A673 (cell line): ENCODE results near the gene POMGNT1. TPM values are rescaled to one million over a fixed set of nuclear protein-coding genes. Genes with fewer than 3 reads are reported as not detected.
A peak's percentile ranks its signal among the peaks of the same experiment; 100 is the strongest.

Source experiments
- BruUV-seq: library from RNA; stranded (reverse); fragments of 400-500 nt; replicated peaks from 2 replicates; lab custom pipeline; 2021; lab: Mats Ljungman, UMichigan
- CTCF ChIA-PET: fragments of 300-600 bp; sonication (Branson Sonifier 250); formaldehyde crosslinking; loops from one replicate; lab custom pipeline; 2022; ENCODE audit warnings: antibody characterized with exemption; lab: Charles Lee
- POLR2A ChIA-PET: fragments of 300-600 bp; sonication (Branson Sonifier 250); formaldehyde crosslinking; loops from one replicate; lab custom pipeline; 2022; ENCODE audit warnings: antibody characterized with exemption; ENCODE audit not compliant: low non-redundant PET; lab: Charles Lee
- DNase-seq: peaks from one replicate; pipeline ENCODE4 v3.0.0-alpha.2; 2015; ENCODE audit warnings: low spot score
- H3K27ac ChIP-seq: fragments of 200-600 bp; sonication (generic); 2 replicates; pipeline ENCODE4 v1.5.1; 2016; ENCODE audit warnings: mixed run types, low read depth, mild to moderate bottlenecking, mixed read lengths, antibody characterized with exemption, low read length; ENCODE audit not compliant: poor library complexity, severe bottlenecking
- H3K27me3 ChIP-seq: fragments of 200-600 bp; sonication (generic); replicated peaks from 2 replicates; pipeline ENCODE4 v1.6.1; 2017; ENCODE audit warnings: mixed run types, low read depth, mild to moderate bottlenecking, mixed read lengths, antibody characterized with exemption, low read length; ENCODE audit not compliant: insufficient read depth, poor library complexity
- H3K36me3 ChIP-seq: fragments of 200-600 bp; sonication (generic); 2 replicates; pipeline ENCODE4 v1.6.1; 2016; ENCODE audit warnings: mixed run types, mild to moderate bottlenecking, mixed read lengths, antibody characterized with exemption, low read length; ENCODE audit not compliant: insufficient read depth, poor library complexity, severe bottlenecking
- H3K4me1 ChIP-seq: fragments of 200-600 bp; sonication (generic); 2 replicates; pipeline ENCODE4 v1.6.1; 2017; ENCODE audit warnings: mixed run types, mild to moderate bottlenecking, mixed read lengths, antibody characterized with exemption, low read length; ENCODE audit not compliant: insufficient read depth, poor library complexity, severe bottlenecking
- H3K4me3 ChIP-seq: fragments of 200-600 bp; sonication (generic); 2 replicates; pipeline ENCODE4 v1.5.1; 2016; ENCODE audit warnings: low read depth, mixed run types, mild to moderate bottlenecking, mixed read lengths, low read length; ENCODE audit not compliant: poor library complexity, severe bottlenecking
- H3K9me3 ChIP-seq: fragments of 200-600 bp; sonication (generic); 2 replicates; pipeline ENCODE4 v1.6.1; 2016; ENCODE audit warnings: mixed run types, low read depth, mild to moderate bottlenecking, mixed read lengths, antibody characterized with exemption, low read length; ENCODE audit not compliant: poor library complexity, severe bottlenecking
- EZH2 ChIP-seq: fragments of 200-600 bp; sonication (generic); IDR thresholded peaks from 2 replicates; pipeline ENCODE4 v1.6.1; 2017; ENCODE audit warnings: borderline replicate concordance, low read depth, mild to moderate bottlenecking, mixed read lengths, antibody characterized with exemption, low read length; ENCODE audit not compliant: poor library complexity, severe bottlenecking
- intact Hi-C: fragments of 100-400 bp; cut with micrococcal nuclease; formaldehyde crosslinking; loops from one replicate; pipeline ENCODE4 v1.10.0; 2022; ENCODE audit not compliant: unreplicated experiment
- total RNA-seq: library from RNA; stranded (reverse); gene quantifications from 2 replicates; pipeline ENCODE4 v1.2.3, GENCODE V29; 2021
- TF ChIP-seq, protein P1 (sequence below): fragments of 300-800, 200-600 bp; sonication (generic); conservative IDR thresholded peaks from 2 replicates; pipeline ENCODE4 v1.5.1; 2017; ENCODE audit warnings: low read depth, mild to moderate bottlenecking, antibody characterized with exemption, low read length, moderate library complexity, mixed read lengths

POMGNT1 gene
- total RNA-seq, 1 experiment from 2014 or later, result 71.0 TPM

DNA sequence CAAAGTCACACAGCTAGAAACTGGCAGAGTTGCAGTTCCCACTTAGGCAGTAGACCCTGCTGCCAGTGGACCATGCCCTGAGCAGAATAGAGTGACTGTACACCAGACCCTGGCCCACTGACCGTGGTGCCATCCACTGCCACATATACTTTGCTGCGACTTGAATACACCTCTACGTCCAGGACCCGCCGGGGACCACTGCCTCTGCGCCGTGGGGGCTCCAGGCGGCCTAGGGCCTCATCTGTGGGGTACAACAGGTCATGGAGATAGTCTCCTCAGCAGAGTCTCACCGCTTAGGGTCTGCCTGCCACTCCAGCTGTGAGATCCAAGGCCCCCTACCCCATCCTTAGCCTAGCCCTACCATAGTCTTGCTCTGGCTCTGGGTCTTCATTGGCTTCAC lies 1.6 kb downstream of the POMGNT1 start:
- Histone ChIP-seq H3K4me3 (peak overlapping the region; percentile 78), H3K27me3 (no peaks in the 10 kb centered on the region), H3K36me3 (peaks cover 19% of the 10 kb centered on the region), H3K4me1 (peaks cover 8% of the 10 kb centered on the region), H3K9me3 (no peaks in the 10 kb centered on the region), H3K27ac (no peak overlapping the region)
- no peak for DNase-seq
- CTCF ChIA-PET, result no interaction called here
- TF ChIP-seq, protein P1, sequence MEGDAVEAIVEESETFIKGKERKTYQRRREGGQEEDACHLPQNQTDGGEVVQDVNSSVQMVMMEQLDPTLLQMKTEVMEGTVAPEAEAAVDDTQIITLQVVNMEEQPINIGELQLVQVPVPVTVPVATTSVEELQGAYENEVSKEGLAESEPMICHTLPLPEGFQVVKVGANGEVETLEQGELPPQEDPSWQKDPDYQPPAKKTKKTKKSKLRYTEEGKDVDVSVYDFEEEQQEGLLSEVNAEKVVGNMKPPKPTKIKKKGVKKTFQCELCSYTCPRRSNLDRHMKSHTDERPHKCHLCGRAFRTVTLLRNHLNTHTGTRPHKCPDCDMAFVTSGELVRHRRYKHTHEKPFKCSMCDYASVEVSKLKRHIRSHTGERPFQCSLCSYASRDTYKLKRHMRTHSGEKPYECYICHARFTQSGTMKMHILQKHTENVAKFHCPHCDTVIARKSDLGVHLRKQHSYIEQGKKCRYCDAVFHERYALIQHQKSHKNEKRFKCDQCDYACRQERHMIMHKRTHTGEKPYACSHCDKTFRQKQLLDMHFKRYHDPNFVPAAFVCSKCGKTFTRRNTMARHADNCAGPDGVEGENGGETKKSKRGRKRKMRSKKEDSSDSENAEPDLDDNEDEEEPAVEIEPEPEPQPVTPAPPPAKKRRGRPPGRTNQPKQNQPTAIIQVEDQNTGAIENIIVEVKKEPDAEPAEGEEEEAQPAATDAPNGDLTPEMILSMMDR, result no peak
- no peak for TF ChIP-seq EZH2
- intact Hi-C loops, result no loop called here
- BruUV-seq, result no TSS peak
- POLR2A ChIA-PET, result no interaction called here

DNA sequence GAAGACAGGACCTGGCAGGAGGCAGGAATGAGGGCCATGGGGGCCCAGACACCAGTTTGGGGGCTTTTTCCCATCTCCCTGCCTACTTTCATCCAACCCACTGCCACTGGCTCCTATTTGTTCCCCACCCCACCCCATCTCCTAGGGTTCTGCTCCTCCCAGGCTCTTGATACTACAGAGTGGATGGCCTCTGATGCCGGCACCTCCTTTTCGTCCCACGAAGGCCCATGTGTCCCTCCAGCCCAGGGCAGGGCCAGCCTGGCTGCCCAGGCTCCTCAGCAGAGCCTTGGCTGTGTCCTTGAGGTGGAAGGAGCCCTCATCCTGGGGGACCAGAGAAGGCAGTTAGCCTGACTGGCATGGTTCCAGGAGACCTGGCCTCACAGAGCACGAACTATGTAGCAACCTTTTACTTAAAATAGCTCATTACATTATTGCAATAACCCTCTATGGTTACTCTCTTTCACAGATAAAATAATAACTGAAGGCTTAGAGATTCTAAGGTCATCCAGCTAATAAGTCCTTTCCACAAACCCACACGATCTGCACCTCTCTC lies 3.5 kb downstream of the POMGNT1 start:
- Histone ChIP-seq H3K4me3 (no peak overlapping the region), H3K27ac (no peak overlapping the region), H3K4me1 (peaks cover 8% of the 10 kb centered on the region), H3K9me3 (no peaks in the 10 kb centered on the region), H3K36me3 (peaks cover 19% of the 10 kb centered on the region), H3K27me3 (no peaks in the 10 kb centered on the region)
- no peak for DNase-seq
- POLR2A ChIA-PET, result no interaction called here
- intact Hi-C loops, result no loop called here
- TF ChIP-seq, protein P1, result no peak
- TF ChIP-seq EZH2, result no peak
- no TSS peak for BruUV-seq
- CTCF ChIA-PET, result no interaction called here

DNA sequence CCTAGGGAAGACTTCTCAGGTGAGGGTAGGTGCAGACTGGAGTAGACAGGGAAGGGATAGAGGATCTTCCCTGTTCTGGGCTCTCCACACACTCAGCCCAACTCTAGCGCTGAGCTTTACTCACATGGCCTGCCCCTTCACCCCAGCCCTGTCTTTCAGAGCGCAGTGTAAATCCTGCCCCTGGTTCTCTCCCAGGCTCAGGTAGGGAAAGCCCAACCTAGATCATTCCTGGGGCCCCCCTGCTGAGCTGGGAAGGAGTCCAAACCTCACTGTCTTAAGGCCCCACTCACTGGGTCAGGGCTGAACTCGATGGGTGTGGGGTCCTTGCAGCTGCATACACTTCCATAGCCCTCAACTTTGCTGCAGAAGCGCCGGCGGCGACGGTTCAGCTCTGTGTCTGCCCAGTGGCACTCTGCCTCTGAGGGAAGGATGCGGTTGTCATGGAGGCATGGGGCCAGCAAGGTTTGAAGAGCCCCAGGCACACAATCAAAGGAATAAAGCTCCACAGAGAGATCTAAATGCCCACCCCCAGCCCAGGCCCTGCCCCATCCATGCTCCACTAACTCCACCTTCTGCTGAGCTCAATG lies 4.2 kb downstream of the POMGNT1 start:
- no peak overlapping the region for H3K27ac ChIP-seq
- peaks cover 23% of the 10 kb centered on the region for H3K36me3 ChIP-seq
- POLR2A ChIA-PET, result no interaction called here
- no peak overlapping the region for H3K4me3 ChIP-seq
- CTCF ChIA-PET, result no interaction called here
- H3K4me1 ChIP-seq, result peaks cover 8% of the 10 kb centered on the region
- H3K27me3 ChIP-seq, result no peaks in the 10 kb centered on the region
- no peak for DNase-seq
- BruUV-seq, result no TSS peak
- intact Hi-C loops, result no loop called here
- TF ChIP-seq, protein P1, result no peak
- no peak for TF ChIP-seq EZH2
- H3K9me3 ChIP-seq, result no peaks in the 10 kb centered on the region
